Gastroesophageal sphincter (tissue), 3 donors: ENCODE results near the gene SLC2A6.

Source experiments
- EP300 ChIP-seq: sonication (generic); formaldehyde crosslinking; IDR thresholded peaks from one replicate; pipeline ENCODE4 v1.6.1; 2017; ENCODE audit warnings: antibody characterized with exemption, mild to moderate bottlenecking
- POLR2A ChIP-seq, 2 donors: fragments of 450-650 bp; IDR thresholded peaks; one replicate each; pipeline ENCODE4 v1.6.1; 2017; ENCODE audit warnings: antibody characterized with exemption in 2 of 2, mild to moderate bottlenecking in 2 of 2, moderate library complexity in 1 of 2
- TF ChIP-seq, protein P1 (sequence below), 4 experiments: fragments of 200-600 bp in 2 of 4; fragments of 450-650 bp in 2 of 4; sonication (generic) in 1 of 4; IDR thresholded peaks; one replicate each; pipeline ENCODE4 v1.5.1; 2017 to 2019; ENCODE audit warnings: antibody characterized with exemption in 4 of 4, mild to moderate bottlenecking in 2 of 4, moderate library complexity in 2 of 4

DNA sequence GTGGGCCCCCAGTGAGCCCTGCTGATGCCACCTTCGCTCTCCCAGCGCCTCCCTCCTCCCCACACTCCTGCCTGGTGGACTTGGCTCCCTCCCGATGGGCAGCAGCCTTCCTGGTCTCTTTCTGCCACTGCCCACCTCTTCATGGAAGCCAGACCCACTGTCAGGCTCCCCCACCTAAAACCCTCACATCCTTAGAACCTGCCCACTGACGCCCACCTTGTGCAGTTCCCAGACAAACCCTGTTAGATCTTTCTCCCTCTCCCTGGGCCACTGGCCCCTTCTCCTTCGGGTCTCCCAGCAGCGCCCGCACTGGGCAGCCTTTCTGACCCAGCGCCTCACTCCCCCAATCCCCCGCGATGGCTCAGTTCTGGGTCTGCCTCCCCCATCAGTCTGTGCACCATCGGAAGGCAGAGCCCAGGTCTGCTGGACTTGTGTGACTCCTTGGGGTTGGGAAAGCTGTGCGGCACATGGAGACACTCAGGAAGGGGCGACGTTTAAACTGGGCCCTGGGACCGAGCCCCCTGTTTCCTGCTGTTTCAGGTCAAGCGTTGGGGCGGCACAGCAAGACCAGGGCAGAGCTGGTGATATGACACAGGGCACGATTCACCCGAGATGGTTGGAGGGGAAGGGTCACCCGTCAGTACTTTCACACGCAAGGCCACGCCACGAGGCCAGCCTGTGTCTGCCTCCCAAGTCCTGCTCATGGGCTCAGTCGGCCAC lies 28.5 kb upstream of the SLC2A6 start:
- TF ChIP-seq, protein P1, sequence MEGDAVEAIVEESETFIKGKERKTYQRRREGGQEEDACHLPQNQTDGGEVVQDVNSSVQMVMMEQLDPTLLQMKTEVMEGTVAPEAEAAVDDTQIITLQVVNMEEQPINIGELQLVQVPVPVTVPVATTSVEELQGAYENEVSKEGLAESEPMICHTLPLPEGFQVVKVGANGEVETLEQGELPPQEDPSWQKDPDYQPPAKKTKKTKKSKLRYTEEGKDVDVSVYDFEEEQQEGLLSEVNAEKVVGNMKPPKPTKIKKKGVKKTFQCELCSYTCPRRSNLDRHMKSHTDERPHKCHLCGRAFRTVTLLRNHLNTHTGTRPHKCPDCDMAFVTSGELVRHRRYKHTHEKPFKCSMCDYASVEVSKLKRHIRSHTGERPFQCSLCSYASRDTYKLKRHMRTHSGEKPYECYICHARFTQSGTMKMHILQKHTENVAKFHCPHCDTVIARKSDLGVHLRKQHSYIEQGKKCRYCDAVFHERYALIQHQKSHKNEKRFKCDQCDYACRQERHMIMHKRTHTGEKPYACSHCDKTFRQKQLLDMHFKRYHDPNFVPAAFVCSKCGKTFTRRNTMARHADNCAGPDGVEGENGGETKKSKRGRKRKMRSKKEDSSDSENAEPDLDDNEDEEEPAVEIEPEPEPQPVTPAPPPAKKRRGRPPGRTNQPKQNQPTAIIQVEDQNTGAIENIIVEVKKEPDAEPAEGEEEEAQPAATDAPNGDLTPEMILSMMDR (IDR thresholded peaks at IDR 0.05): no peak
- TF ChIP-seq POLR2A (IDR thresholded peaks at IDR 0.05) (no peak), EP300 (no peak)
